Kidney epithelial cell (primary cell): ENCODE results near the gene PAIP2. TPM values are rescaled to one million over a fixed set of nuclear protein-coding genes. Genes with fewer than 3 reads are reported as not detected.

Experiments
- total RNA-seq: library from RNA; depleted of rRNA; stranded (reverse); fragments of >200 nt; gene quantifications from 2 replicates; pipeline ENCODE4 v1.2.3, GENCODE V29; 2015

PAIP2 gene
- total RNA-seq, 1 donor from 2014 or later, result 72.9 TPM

Other genes with a start within 250 kb of the PAIP2 start
- gene SIL1, start 143.5 kb upstream of the PAIP2 start, total RNA-seq, result 27.3 and 29.9 TPM in 2 replicates
- gene MATR3, start 48.1 kb upstream of the PAIP2 start, total RNA-seq, result 219 and 266 TPM in 2 replicates
- gene SLC23A1, start 41.4 kb downstream of the PAIP2 start, total RNA-seq, result not detected in 2 replicates
- not detected in 2 replicates for gene MZB1, start 48.1 kb downstream of the PAIP2 start, total RNA-seq
- gene PROB1, start 53.2 kb downstream of the PAIP2 start, total RNA-seq, result 3.0 and 3.6 TPM in 2 replicates
- 7.7 and 8.8 TPM in 2 replicates for gene SPATA24, start 62.2 kb downstream of the PAIP2 start, total RNA-seq
- 8.1 and 14.2 TPM in 2 replicates for gene DNAJC18, start 97.7 kb downstream of the PAIP2 start, total RNA-seq
- not detected in 2 replicates for gene ECSCR, start 120.9 kb downstream of the PAIP2 start, total RNA-seq
- gene SMIM33, start 129.2 kb downstream of the PAIP2 start, total RNA-seq, result not detected in 2 replicates
- gene STING1, start 140.9 kb downstream of the PAIP2 start, total RNA-seq, result 15.5 and 17.5 TPM in 2 replicates
- 120 and 127 TPM in 2 replicates for gene UBE2D2, start 219.5 kb downstream of the PAIP2 start, total RNA-seq